SK-N-SH (cell line): ENCODE data around the gene XIAP. TPM values are rescaled to one million over a fixed set of nuclear protein-coding genes. Genes with fewer than 3 reads are reported as not detected.

Experiments used
- CTCF ChIA-PET: fragments of 300-600, 350-600 bp; formaldehyde crosslinking; extraction: SDS; loops from one replicate; lab custom pipeline; 2021; lab: Yijun Ruan, JAX
- POLR2A ChIA-PET: fragments of 350-600 bp; sonication (Branson Sonifier 250); formaldehyde crosslinking; extraction: SDS; loops from one replicate; lab custom pipeline; 2020; ENCODE audit warnings: antibody characterized with exemption, inconsistent platforms; lab: Yijun Ruan, JAX
- DNase-seq: peaks from one replicate; pipeline ENCODE4 v3.0.0; 2012
- H2AFZ ChIP-seq: fragments of 200-600 bp; sonication (generic); 2 replicates; pipeline ENCODE4 v1.8.1; 2016; ENCODE audit warnings: antibody characterized with exemption, mild to moderate bottlenecking, low read depth
- H3F3A ChIP-seq: fragments of 200-600 bp; sonication (generic); replicated peaks from 2 replicates; pipeline ENCODE3; 2016; ENCODE audit warnings: antibody characterized with exemption, mild to moderate bottlenecking; ENCODE audit not compliant: insufficient read depth
- H3K27ac ChIP-seq, 2 experiments: fragments of 200-500 bp in 1 of 2; fragments of 200-600 bp in 1 of 2; sonication (Bioruptor generic) in 1 of 2; sonication (generic), shearing (Covaris generic) in 1 of 2; 2 replicates each; pipeline versions ENCODE4 v1.5.1 to v1.6.1; 2014 to 2016; ENCODE audit warnings: low read depth in 2 of 2, inconsistent platforms in 1 of 2, low read length in 1 of 2, mild to moderate bottlenecking in 1 of 2, mixed read lengths in 1 of 2
- H3K27me3 ChIP-seq: fragments of 200-600 bp; sonication (generic), shearing (Covaris generic); 2 replicates; pipeline ENCODE4 v1.6.1; 2016; ENCODE audit warnings: mixed run types; ENCODE audit not compliant: insufficient read depth
- H3K36me3 ChIP-seq, 2 experiments: fragments of 200-500 bp in 1 of 2; fragments of 200-600 bp in 1 of 2; sonication (Bioruptor generic) in 1 of 2; sonication (generic) in 1 of 2; replicated peaks in 1 of 2; 2 replicates each; pipeline versions ENCODE3 to v1.5.1; 2014 to 2016; ENCODE audit warnings: low read length in 1 of 2, mild to moderate bottlenecking in 1 of 2; ENCODE audit not compliant: insufficient read depth in 2 of 2, control insufficient read depth in 1 of 2
- H3K4me1 ChIP-seq, 2 experiments: fragments of 200-500 bp in 1 of 2; fragments of 200-600 bp in 1 of 2; sonication (Bioruptor generic) in 1 of 2; sonication (generic), shearing (Covaris generic) in 1 of 2; 2 replicates each; pipeline versions ENCODE4 v1.5.1 to v1.6.1; 2014 to 2016; ENCODE audit warnings: low read depth in 1 of 2, low read length in 1 of 2, mixed run types in 1 of 2; ENCODE audit not compliant: insufficient read depth in 2 of 2, control insufficient read depth in 1 of 2
- H3K4me2 ChIP-seq: fragments of 200-600 bp; sonication (generic), shearing (Covaris generic); 2 replicates; pipeline ENCODE4 v1.6.1; 2017; ENCODE audit warnings: mixed run types
- H3K4me3 ChIP-seq, 2 experiments: fragments of 200-500 bp in 1 of 2; fragments of 200-600 bp in 1 of 2; sonication (Bioruptor generic) in 1 of 2; sonication (generic), shearing (Covaris generic) in 1 of 2; 2 replicates each; pipeline versions ENCODE4 v1.5.1 to v1.8.1; 2014 to 2016; ENCODE audit warnings: low read depth in 2 of 2, inconsistent platforms in 1 of 2, low read length in 1 of 2, mild to moderate bottlenecking in 1 of 2, mixed read lengths in 1 of 2, moderate library complexity in 1 of 2
- H3K79me2 ChIP-seq: fragments of 200-600 bp; sonication (generic); 2 replicates; pipeline ENCODE4 v1.8.1; 2017; ENCODE audit warnings: mild to moderate bottlenecking; ENCODE audit not compliant: insufficient read depth
- H3K9ac ChIP-seq: fragments of 200-600 bp; sonication (generic); 2 replicates; pipeline ENCODE4 v1.6.1; 2017; ENCODE audit warnings: mixed run types
- H3K9me2 ChIP-seq: fragments of 200-600 bp; sonication (generic); 2 replicates; pipeline ENCODE4 v1.6.1; 2017; ENCODE audit warnings: mixed run types
- H3K9me3 ChIP-seq: fragments of 200-600 bp; sonication (generic); 2 replicates; pipeline ENCODE4 v1.6.1; 2017; ENCODE audit warnings: mixed run types, mild to moderate bottlenecking, moderate library complexity
- H4K20me1 ChIP-seq: fragments of 200-600 bp; sonication (generic); 2 replicates; pipeline ENCODE4 v1.6.1; 2017; ENCODE audit warnings: mild to moderate bottlenecking, mixed run types; ENCODE audit not compliant: insufficient read depth
- CHD2 ChIP-seq: fragments of 150-350 bp; IDR thresholded peaks from 2 replicates; pipeline ENCODE4 v1.6.1; 2018; ENCODE audit warnings: low read length; ENCODE audit not compliant: partially characterized antibody
- ELF1 ChIP-seq: IDR thresholded peaks from 2 replicates; pipeline ENCODE4 v1.4.0; 2012
- EZH2phosphoT487 ChIP-seq: fragments of 200-600 bp; sonication (generic); IDR thresholded peaks from 2 replicates; pipeline ENCODE4 v1.6.1; 2017; ENCODE audit warnings: low read depth, mixed run types, mild to moderate bottlenecking, antibody characterized with exemption, moderate library complexity, borderline replicate concordance
- FOSL2 ChIP-seq: IDR thresholded peaks from 2 replicates; pipeline ENCODE4 v1.4.0; 2012; ENCODE audit warnings: low read depth, mild to moderate bottlenecking, moderate library complexity, borderline replicate concordance
- FOXM1 ChIP-seq: IDR thresholded peaks from 2 replicates; pipeline ENCODE4 v1.4.0; 2012; ENCODE audit warnings: low read depth, mild to moderate bottlenecking
- GABPA ChIP-seq: IDR thresholded peaks from 2 replicates; pipeline ENCODE4 v1.4.0; 2012; ENCODE audit warnings: low read depth, mild to moderate bottlenecking
- MEF2A ChIP-seq: IDR thresholded peaks from 2 replicates; pipeline ENCODE4 v1.4.0; 2012; ENCODE audit warnings: low read depth, borderline replicate concordance
- MXI1 ChIP-seq: IDR thresholded peaks from 2 replicates; pipeline ENCODE4 v1.6.1; 2012; ENCODE audit warnings: mild to moderate bottlenecking, low read depth, low read length, improper control_type of control experiment
- RAD21 ChIP-seq: IDR thresholded peaks from 2 replicates; pipeline ENCODE4 v1.6.1; 2012; ENCODE audit warnings: mild to moderate bottlenecking, low read length
- SIN3A ChIP-seq: IDR thresholded peaks from 2 replicates; pipeline ENCODE4 v1.6.1; 2012; ENCODE audit warnings: low read depth, mild to moderate bottlenecking, low read length, moderate library complexity, borderline replicate concordance
- SMC3 ChIP-seq: IDR thresholded peaks from 2 replicates; pipeline ENCODE4 v1.6.1; 2012; ENCODE audit warnings: low read depth, low read length, improper control_type of control experiment
- TAF1 ChIP-seq: IDR thresholded peaks from 2 replicates; pipeline ENCODE4 v1.6.1; 2012; ENCODE audit warnings: low read depth, mild to moderate bottlenecking, low read length, moderate library complexity, borderline replicate concordance
- TCF12 ChIP-seq: IDR thresholded peaks from 2 replicates; pipeline ENCODE4 v1.4.0; 2012
- TEAD4 ChIP-seq: IDR thresholded peaks from 2 replicates; pipeline ENCODE4 v1.4.0; 2012; ENCODE audit warnings: mild to moderate bottlenecking, borderline replicate concordance; ENCODE audit not compliant: insufficient read depth
- WGBS: methylation state at CpG from one replicate; pipeline ENCODE4 v1.1.6; 2017; ENCODE audit warnings: low lambda C conversion rate; 5-methylcytosine and 5-hydroxymethylcytosine counted together
- polyA plus RNA-seq, 3 experiments: library from polyadenylated mRNA; depleted of rRNA; stranded (reverse); fragments of >200 nt; gene quantifications; 2 replicates each; pipeline ENCODE4 v1.2.3, GENCODE V29; 2012
- TF ChIP-seq, protein P1 (sequence below): fragments of 150-350 bp; IDR thresholded peaks from 2 replicates; pipeline ENCODE4 v1.6.1; 2016; ENCODE audit warnings: mild to moderate bottlenecking, low read depth, low read length
- TF ChIP-seq, protein P2 (sequence below): IDR thresholded peaks from 2 replicates; pipeline ENCODE4 v1.4.0; 2012; ENCODE audit warnings: low read depth, borderline replicate concordance
- TF ChIP-seq, protein P3 (sequence below): fragments of 150-350 bp; IDR thresholded peaks from 2 replicates; pipeline ENCODE4 v1.6.1; 2017; ENCODE audit warnings: antibody characterized with exemption, low read length, low read depth, borderline replicate concordance
- TF ChIP-seq, protein P4 (sequence below): IDR thresholded peaks from 2 replicates; pipeline ENCODE4 v1.4.0; 2012; ENCODE audit warnings: low read depth

XIAP gene
- polyA plus RNA-seq, 1 of the 3 experiments (the other 2 are of a cell fraction) = 9.1 TPM

DNA sequence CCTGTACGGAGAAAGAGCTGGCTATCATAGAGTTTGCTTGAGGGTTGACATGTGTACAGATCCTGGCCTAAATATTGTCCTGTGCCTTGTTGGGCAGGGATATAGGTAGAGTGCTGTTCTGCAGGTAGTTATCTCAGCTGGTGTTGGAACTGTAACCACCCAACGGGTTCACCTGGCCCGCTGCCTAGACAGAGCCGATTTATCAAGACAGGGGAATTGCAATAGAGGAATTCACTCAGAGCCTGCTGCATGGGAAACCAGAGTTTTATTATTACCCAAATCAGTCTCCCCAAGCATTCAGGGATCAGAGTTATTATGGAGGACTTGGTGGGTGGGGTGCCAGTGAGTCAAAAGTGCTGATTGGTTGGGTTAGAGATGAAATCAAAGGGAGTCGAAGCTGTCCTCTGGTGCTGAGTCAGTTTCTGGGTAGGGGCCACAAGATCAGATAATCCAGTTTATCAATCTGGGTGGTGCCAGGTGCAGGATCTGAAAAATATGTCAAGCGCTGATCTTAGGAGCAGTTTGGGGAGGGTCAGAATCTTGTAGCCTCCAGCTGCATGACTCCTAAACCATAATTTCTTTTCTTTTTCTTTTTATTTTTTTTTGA, 42.5 kb upstream of the XIAP start (continued):
- TF ChIP-seq, protein P1, sequence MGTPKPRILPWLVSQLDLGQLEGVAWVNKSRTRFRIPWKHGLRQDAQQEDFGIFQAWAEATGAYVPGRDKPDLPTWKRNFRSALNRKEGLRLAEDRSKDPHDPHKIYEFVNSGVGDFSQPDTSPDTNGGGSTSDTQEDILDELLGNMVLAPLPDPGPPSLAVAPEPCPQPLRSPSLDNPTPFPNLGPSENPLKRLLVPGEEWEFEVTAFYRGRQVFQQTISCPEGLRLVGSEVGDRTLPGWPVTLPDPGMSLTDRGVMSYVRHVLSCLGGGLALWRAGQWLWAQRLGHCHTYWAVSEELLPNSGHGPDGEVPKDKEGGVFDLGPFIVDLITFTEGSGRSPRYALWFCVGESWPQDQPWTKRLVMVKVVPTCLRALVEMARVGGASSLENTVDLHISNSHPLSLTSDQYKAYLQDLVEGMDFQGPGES = no peak
- no peak for TF ChIP-seq EZH2phosphoT487
- TF ChIP-seq FOSL2 = no peak
- TF ChIP-seq TCF12 = no peak
- TF ChIP-seq MXI1 = no peak
- no peak for TF ChIP-seq CHD2
- no peak for TF ChIP-seq SMC3
- TF ChIP-seq, protein P2, sequence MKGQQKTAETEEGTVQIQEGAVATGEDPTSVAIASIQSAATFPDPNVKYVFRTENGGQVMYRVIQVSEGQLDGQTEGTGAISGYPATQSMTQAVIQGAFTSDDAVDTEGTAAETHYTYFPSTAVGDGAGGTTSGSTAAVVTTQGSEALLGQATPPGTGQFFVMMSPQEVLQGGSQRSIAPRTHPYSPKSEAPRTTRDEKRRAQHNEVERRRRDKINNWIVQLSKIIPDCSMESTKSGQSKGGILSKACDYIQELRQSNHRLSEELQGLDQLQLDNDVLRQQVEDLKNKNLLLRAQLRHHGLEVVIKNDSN = no peak

DNA sequence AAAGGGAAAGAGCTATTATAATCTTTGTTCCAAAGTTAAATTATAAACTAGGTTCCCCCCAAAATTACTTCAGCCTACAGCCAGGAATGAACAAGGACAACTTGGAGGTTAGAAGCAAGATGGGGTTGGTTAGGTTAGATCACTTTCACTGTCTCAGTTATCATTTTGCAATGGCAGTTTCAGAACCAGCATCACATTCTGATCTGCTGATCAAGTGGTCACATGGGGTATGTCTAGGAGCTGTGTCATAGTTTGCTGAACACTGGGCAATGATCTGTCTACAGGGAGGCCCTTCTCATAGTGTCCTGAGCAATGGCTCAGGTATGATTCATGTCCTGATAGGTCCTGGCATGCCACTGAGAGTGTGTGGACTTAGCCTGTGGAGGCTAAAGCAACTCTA, 41.6 kb upstream of the XIAP start:
- Histone ChIP-seq H3K4me3 (no peak overlapping the region), H3K9me2 (no peaks in the 10 kb centered on the region), H3K4me1 (no peaks in the 10 kb centered on the region), H3F3A (no peaks in the 10 kb centered on the region), H4K20me1 (no peaks in the 10 kb centered on the region), H3K4me2 (no peak overlapping the region), H3K36me3 (no peaks in the 10 kb centered on the region), H3K27ac (no peak overlapping the region; a peak in 1 of 4 replicates), H3K9me3 (no peaks in the 10 kb centered on the region), H3K9ac (no peak overlapping the region), H3K27me3 (no peaks in the 10 kb centered on the region), H3K79me2 (no peaks in the 10 kb centered on the region), H2AFZ (no peak overlapping the region)
- POLR2A ChIA-PET = no interaction called here
- TF ChIP-seq EZH2phosphoT487 (no peak), FOXM1 (no peak), FOSL2 (0 out of 2 replicates have a peak, but pooled peaks have one; percentile 4)
- TF ChIP-seq, protein P2 = peak; percentile 41; the same call in 1 of the 2 replicates
- CTCF ChIA-PET = interaction anchor here (1.0 kb wide), 1 partner anchor 15 kb away, joined by 4 read pairs; no protein-coding TSS in a partner anchor
- no peak for DNase-seq

DNA sequence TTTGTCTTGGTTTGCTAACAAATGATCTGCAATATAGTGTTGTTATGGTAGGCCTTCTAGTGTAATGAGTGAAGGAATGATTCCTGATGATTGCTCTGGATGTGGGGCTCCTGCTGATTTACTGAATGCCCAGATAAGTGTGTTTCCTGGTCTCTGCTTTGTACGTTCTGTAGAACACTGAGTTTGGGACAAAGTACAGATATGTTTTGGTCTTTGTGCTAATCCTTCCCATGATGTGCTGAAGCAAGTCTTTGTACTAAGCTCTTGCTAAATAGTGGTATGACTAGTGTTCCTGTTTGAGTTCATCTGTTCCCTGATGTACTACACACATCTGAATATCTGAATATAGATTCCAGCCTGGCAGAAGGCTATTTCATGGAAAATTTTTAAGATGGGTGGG, 36.9 kb upstream of the XIAP start:
- 31% methylated on average over 1 of the region's 1 CpG for WGBS
- H3K9ac ChIP-seq = no peak overlapping the region
- no peak overlapping the region for H3K27ac ChIP-seq
- H3K36me3 ChIP-seq = no peaks in the 10 kb centered on the region
- H3K4me2 ChIP-seq = no peak overlapping the region
- ChIA-PET POLR2A (no interaction called here), CTCF (interaction anchor here (1.0 kb wide), 1 partner anchor 12 kb away, joined by 3 read pairs; no protein-coding TSS in a partner anchor)
- no peaks in the 10 kb centered on the region for H3K9me3 ChIP-seq
- no peak for DNase-seq
- no peaks in the 10 kb centered on the region for H4K20me1 ChIP-seq
- H3F3A ChIP-seq = no peaks in the 10 kb centered on the region
- no peak overlapping the region for H2AFZ ChIP-seq
- H3K4me3 ChIP-seq = no peak overlapping the region
- H3K27me3 ChIP-seq = no peaks in the 10 kb centered on the region; the same call in 1 of the 2 replicates
- H3K9me2 ChIP-seq = no peaks in the 10 kb centered on the region
- H3K79me2 ChIP-seq = no peaks in the 10 kb centered on the region
- no peaks in the 10 kb centered on the region for H3K4me1 ChIP-seq
- TF ChIP-seq ELF1 (no peak), MXI1 (no peak), SIN3A (no peak), FOSL2 (no peak), GABPA (no peak), SMC3 (no peak), RAD21 (no peak), EZH2phosphoT487 (no peak), TEAD4 (no peak), FOXM1 (no peak), CHD2 (no peak), TAF1 (no peak), MEF2A (no peak)
- TF ChIP-seq, protein P3, sequence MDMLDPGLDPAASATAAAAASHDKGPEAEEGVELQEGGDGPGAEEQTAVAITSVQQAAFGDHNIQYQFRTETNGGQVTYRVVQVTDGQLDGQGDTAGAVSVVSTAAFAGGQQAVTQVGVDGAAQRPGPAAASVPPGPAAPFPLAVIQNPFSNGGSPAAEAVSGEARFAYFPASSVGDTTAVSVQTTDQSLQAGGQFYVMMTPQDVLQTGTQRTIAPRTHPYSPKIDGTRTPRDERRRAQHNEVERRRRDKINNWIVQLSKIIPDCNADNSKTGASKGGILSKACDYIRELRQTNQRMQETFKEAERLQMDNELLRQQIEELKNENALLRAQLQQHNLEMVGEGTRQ = no peak
- TF ChIP-seq, protein P4, sequence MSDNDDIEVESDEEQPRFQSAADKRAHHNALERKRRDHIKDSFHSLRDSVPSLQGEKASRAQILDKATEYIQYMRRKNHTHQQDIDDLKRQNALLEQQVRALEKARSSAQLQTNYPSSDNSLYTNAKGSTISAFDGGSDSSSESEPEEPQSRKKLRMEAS = no peak
